ENCODE results near the gene ROR1. TPM values are rescaled to one million over a fixed set of nuclear protein-coding genes. Genes with fewer than 3 reads are reported as not detected.
A peak's percentile ranks its signal among the peaks of the same experiment; 100 is the strongest.

The ROR1 gene
- total RNA-seq, 1 donor from 2014 or later, result 2.5 TPM

GRCh38 chr1:63821091-63822005, 47.5 kb downstream of the ROR1 start:
- peak; percentile 56 for DNase-seq (ENCODE audit: low read depth)

GRCh38 chr1:63822540-63822939, 48.7 kb downstream of the ROR1 start:
- DNase-seq (ENCODE audit: low read depth), result no peak

GRCh38 chr1:63824451-63824850, 50.6 kb downstream of the ROR1 start:
- no peak for DNase-seq (ENCODE audit: low read depth)

- no peak for DNase-seq (ENCODE audit: low read depth)
Measured at GRCh38 chr1:63825111-63825510, 51.3 kb downstream of the ROR1 start.

- DNase-seq (ENCODE audit: low read depth), result peak; percentile 71
Measured at GRCh38 chr1:63826246-63826861, 52.5 kb downstream of the ROR1 start.

- DNase-seq (ENCODE audit: low read depth), result peak; percentile 56
Measured at GRCh38 chr1:63827411-63828321, 53.8 kb downstream of the ROR1 start.

GRCh38 chr1:63828322-63829044, 54.7 kb downstream of the ROR1 start:
- peak; percentile 68 for DNase-seq (ENCODE audit: low read depth)

GRCh38 chr1:63829349-63830327, 55.8 kb downstream of the ROR1 start:
- DNase-seq (ENCODE audit: low read depth), result no peak

GRCh38 chr1:63831409-63831808, 57.6 kb downstream of the ROR1 start:
- no peak for DNase-seq (ENCODE audit: low read depth)

- no peak for DNase-seq (ENCODE audit: low read depth)
Measured at GRCh38 chr1:63833363-63834119, 59.7 kb downstream of the ROR1 start.

- DNase-seq (ENCODE audit: low read depth), result no peak
Measured at GRCh38 chr1:63835128-63835527, 61.3 kb downstream of the ROR1 start.

- no peak for DNase-seq (ENCODE audit: low read depth)
Measured at GRCh38 chr1:63836374-63836773, 62.6 kb downstream of the ROR1 start.

GRCh38 chr1:63836830-63837229, 63.0 kb downstream of the ROR1 start:
- no peak for DNase-seq (ENCODE audit: low read depth)

GRCh38 chr1:63843010-63843409, 69.2 kb downstream of the ROR1 start:
- no peak for DNase-seq (ENCODE audit: low read depth)

GRCh38 chr1:63843884-63844283, 70.1 kb downstream of the ROR1 start:
- no peak for DNase-seq (ENCODE audit: low read depth)

GRCh38 chr1:63845346-63845745, 71.5 kb downstream of the ROR1 start:
- DNase-seq (ENCODE audit: low read depth), result no peak

GRCh38 chr1:63847308-63847910, 73.6 kb downstream of the ROR1 start:
- DNase-seq (ENCODE audit: low read depth), result no peak

GRCh38 chr1:63848733-63849132, 74.9 kb downstream of the ROR1 start:
- DNase-seq (ENCODE audit: low read depth), result no peak

Measured in myocyte (in vitro differentiated cells).